OCI-LY7 (cell line): Measurements from ENCODE around the gene SRCAP. TPM values are rescaled to one million over a fixed set of nuclear protein-coding genes. Genes with fewer than 3 reads are reported as not detected.

Experiments used
- BruUV-seq: library from RNA; stranded (reverse); fragments of 400-500 nt; replicated peaks from 2 replicates; lab custom pipeline; 2021; lab: Mats Ljungman, UMichigan
- CTCF ChIA-PET: fragments of 300-600 bp; sonication (Branson Sonifier 250); formaldehyde crosslinking; loops from one replicate; lab custom pipeline; 2022; ENCODE audit warnings: antibody characterized with exemption; ENCODE audit not compliant: unreplicated experiment; lab: Charles Lee
- POLR2A ChIA-PET: fragments of 300-600 bp; sonication (Branson Sonifier 250); formaldehyde crosslinking; loops from one replicate; lab custom pipeline; 2022; ENCODE audit warnings: antibody characterized with exemption; lab: Charles Lee
- DNase-seq: peaks from one replicate; pipeline ENCODE4 v3.0.0-alpha.2; 2015; ENCODE audit warnings: low spot score
- H2AFZ ChIP-seq: fragments of 200-600 bp; sonication (generic), shearing (Covaris generic); 2 replicates; pipeline ENCODE4 v1.6.1; 2014; ENCODE audit warnings: mild to moderate bottlenecking, antibody characterized with exemption, low read length, moderate library complexity
- H3K27ac ChIP-seq: fragments of 200-600 bp; sonication (generic); 2 replicates; pipeline ENCODE4 v1.5.1; 2014; ENCODE audit warnings: mixed run types, low read depth, mild to moderate bottlenecking, moderate library complexity, low read length, inconsistent platforms; ENCODE audit not compliant: poor library complexity, severe bottlenecking
- H3K36me3 ChIP-seq: fragments of 200-600 bp; sonication (generic); 2 replicates; pipeline ENCODE4 v1.6.1; 2014; ENCODE audit warnings: mild to moderate bottlenecking, antibody characterized with exemption, low read length, moderate library complexity, mixed read lengths; ENCODE audit not compliant: insufficient read depth
- H3K4me1 ChIP-seq: fragments of 200-600 bp; sonication (generic); 2 replicates; pipeline ENCODE4 v1.5.1; 2014; ENCODE audit warnings: mild to moderate bottlenecking, low read length; ENCODE audit not compliant: insufficient read depth, poor library complexity, severe bottlenecking
- H3K4me2 ChIP-seq: fragments of 200-600 bp; sonication (generic); 2 replicates; pipeline ENCODE4 v1.6.1; 2014; ENCODE audit warnings: mild to moderate bottlenecking, low read length
- H3K4me3 ChIP-seq: fragments of 200-600 bp; sonication (generic); 2 replicates; pipeline ENCODE4 v1.5.1; 2014; ENCODE audit warnings: mild to moderate bottlenecking, low read depth, low read length; ENCODE audit not compliant: poor library complexity, severe bottlenecking
- H3K79me2 ChIP-seq: fragments of 200-600 bp; sonication (generic); 2 replicates; pipeline ENCODE4 v1.6.1; 2016; ENCODE audit warnings: low read depth, mild to moderate bottlenecking, low read length, moderate library complexity, mixed read lengths; ENCODE audit not compliant: insufficient read depth
- H3K9me2 ChIP-seq: fragments of 200-600 bp; sonication (generic); 2 replicates; pipeline ENCODE4 v1.6.1; 2016; ENCODE audit warnings: mild to moderate bottlenecking, low read length, mixed read lengths; ENCODE audit not compliant: insufficient read depth
- H3K9me3 ChIP-seq: fragments of 200-600 bp; sonication (generic); 2 replicates; pipeline ENCODE4 v1.6.1; 2014; ENCODE audit warnings: mild to moderate bottlenecking, mixed run types, low read length, mixed read lengths
- H4K20me1 ChIP-seq: fragments of 200-600 bp; sonication (generic); 2 replicates; pipeline ENCODE4 v1.6.1; 2014; ENCODE audit warnings: mild to moderate bottlenecking, antibody characterized with exemption, low read length, moderate library complexity, mixed read lengths; ENCODE audit not compliant: insufficient read depth
- CTCF ChIP-seq: fragments of 200-600 bp; sonication (generic); conservative IDR thresholded peaks from 2 replicates; pipeline ENCODE4 v1.5.1; 2014; ENCODE audit warnings: mild to moderate bottlenecking, antibody characterized with exemption, low read length, moderate library complexity, mixed read lengths
- EZH2phosphoT487 ChIP-seq: fragments of 200-600 bp; sonication (generic); IDR thresholded peaks from 2 replicates; pipeline ENCODE4 v1.6.1; 2018; ENCODE audit warnings: low read depth, borderline replicate concordance, mild to moderate bottlenecking, mixed run types, antibody characterized with exemption, low read length, moderate library complexity, mixed read lengths
- intact Hi-C: fragments of 100-400 bp; cut with micrococcal nuclease; formaldehyde crosslinking; loops from one replicate; pipeline ENCODE4 v1.10.0; 2022; ENCODE audit not compliant: unreplicated experiment
- total RNA-seq, 2 experiments: library from RNA; depleted of rRNA in 1 of 2; stranded (reverse); fragments of >200 nt in 1 of 2; shearing (Covaris generic) in 1 of 2; gene quantifications; 2 replicates each; pipeline ENCODE4 v1.2.3, GENCODE V29; 2014 to 2022

Gene SRCAP
- total RNA-seq, 2 experiments from 2014 or later = 41.8 to 93.7 TPM

GRCh38 chr16:30769379-30770089 lies 70.6 kb downstream of the SRCAP start:
- no peaks in the 10 kb centered on the region for H3K79me2 ChIP-seq
- H4K20me1 ChIP-seq = no peaks in the 10 kb centered on the region
- no peak overlapping the region for H3K4me2 ChIP-seq
- ChIA-PET POLR2A (interaction anchor here (0.6 kb wide), 4 partner anchors 12 to 1120 kb away, joined by 3 read pairs; no protein-coding TSS in a partner anchor), CTCF (no interaction called here)
- peaks cover 100% of the 10 kb centered on the region for H3K36me3 ChIP-seq
- no peaks in the 10 kb centered on the region for H3K9me2 ChIP-seq
- no peak overlapping the region for H2AFZ ChIP-seq
- TF ChIP-seq CTCF = no peak
- TF ChIP-seq EZH2phosphoT487 = no peak
- no TSS peak for BruUV-seq
- intact Hi-C loops = no loop called here
- no peak overlapping the region for H3K4me3 ChIP-seq
- H3K9me3 ChIP-seq = no peaks in the 10 kb centered on the region
- H3K4me1 ChIP-seq = peaks cover 14% of the 10 kb centered on the region
- no peak for DNase-seq
- H3K27ac ChIP-seq = no peak overlapping the region

- Histone ChIP-seq H4K20me1 (no peaks in the 10 kb centered on the region), H3K9me3 (no peaks in the 10 kb centered on the region), H2AFZ (no peak overlapping the region), H3K36me3 (peaks cover 88% of the 10 kb centered on the region), H3K27ac (no peak overlapping the region), H3K4me1 (peaks cover 14% of the 10 kb centered on the region), H3K79me2 (no peaks in the 10 kb centered on the region), H3K4me2 (no peak overlapping the region), H3K4me3 (no peak overlapping the region), H3K9me2 (no peaks in the 10 kb centered on the region)
- intact Hi-C loops = no loop called here
- no TSS peak for BruUV-seq
- TF ChIP-seq CTCF = no peak
- no peak for TF ChIP-seq EZH2phosphoT487
- POLR2A ChIA-PET = no interaction called here
- CTCF ChIA-PET = interaction anchor here (0.5 kb wide), 1 partner anchor 51 kb away, joined by 3 read pairs; no protein-coding TSS in a partner anchor
- DNase-seq = no peak
Observed at GRCh38 chr16:30771726-30772125, 72.8 kb downstream of the SRCAP start.

- ChIA-PET CTCF (no interaction called here), POLR2A (no interaction called here)
- no peak overlapping the region for H2AFZ ChIP-seq
- no peak overlapping the region for H3K4me3 ChIP-seq
- H3K27ac ChIP-seq = no peak overlapping the region
- peaks cover 67% of the 10 kb centered on the region for H3K36me3 ChIP-seq
- H3K4me1 ChIP-seq = no peaks in the 10 kb centered on the region
- H4K20me1 ChIP-seq = no peaks in the 10 kb centered on the region
- no peaks in the 10 kb centered on the region for H3K9me3 ChIP-seq
- intact Hi-C loops = no loop called here
- no peak overlapping the region for H3K4me2 ChIP-seq
- no TSS peak for BruUV-seq
- no peak for TF ChIP-seq EZH2phosphoT487
- TF ChIP-seq CTCF = no peak
- H3K9me2 ChIP-seq = no peaks in the 10 kb centered on the region
- no peaks in the 10 kb centered on the region for H3K79me2 ChIP-seq
- no peak for DNase-seq
Observed at GRCh38 chr16:30773826-30774225, 74.9 kb downstream of the SRCAP start.
